GM23248 (cell line): ENCODE measurements around the gene ITGAV. TPM values are rescaled to one million over a fixed set of nuclear protein-coding genes. Genes with fewer than 3 reads are reported as not detected.
A peak's percentile ranks its signal among the peaks of the same experiment; 100 is the strongest.

ENCODE experiments used
- DNase-seq: peaks from one replicate; pipeline ENCODE4 v3.0.0-alpha.2; 2015
- H2AFZ ChIP-seq: fragments of 200-600 bp; sonication (generic); 2 replicates; pipeline ENCODE4 v1.6.1; 2016; ENCODE audit warnings: antibody characterized with exemption
- H3F3A ChIP-seq: fragments of 200-600 bp; sonication (generic); 2 replicates; pipeline ENCODE4 v1.6.1; 2016; ENCODE audit warnings: mild to moderate bottlenecking, antibody characterized with exemption, mixed run types; ENCODE audit not compliant: insufficient read depth
- H3K27ac ChIP-seq: fragments of 200-600 bp; sonication (generic); 2 replicates; pipeline ENCODE4 v1.5.1; 2016; ENCODE audit warnings: mild to moderate bottlenecking
- H3K27me3 ChIP-seq: fragments of 200-600 bp; sonication (generic); replicated peaks from 2 replicates; pipeline ENCODE4 v1.6.1; 2016; ENCODE audit warnings: mild to moderate bottlenecking; ENCODE audit not compliant: insufficient read depth
- H3K36me3 ChIP-seq: fragments of 200-600 bp; sonication (generic); 2 replicates; pipeline ENCODE4 v1.6.1; 2016; ENCODE audit warnings: low read depth, mild to moderate bottlenecking
- H3K4me1 ChIP-seq: fragments of 200-600 bp; sonication (generic); 2 replicates; pipeline ENCODE4 v1.6.1; 2016; ENCODE audit warnings: mild to moderate bottlenecking; ENCODE audit not compliant: insufficient read depth
- H3K4me2 ChIP-seq: fragments of 200-600 bp; sonication (generic); one replicate; pipeline ENCODE4 v1.6.1; 2016; ENCODE audit warnings: mild to moderate bottlenecking; ENCODE audit not compliant: unreplicated experiment
- H3K4me3 ChIP-seq: fragments of 200-600 bp; sonication (generic); 2 replicates; pipeline ENCODE4 v1.5.1; 2016; ENCODE audit warnings: mild to moderate bottlenecking
- H3K79me2 ChIP-seq: fragments of 200-600 bp; sonication (generic); 2 replicates; pipeline ENCODE4 v1.6.1; 2016; ENCODE audit warnings: mild to moderate bottlenecking; ENCODE audit not compliant: insufficient read depth
- H3K9ac ChIP-seq: fragments of 200-600 bp; sonication (generic); 2 replicates; pipeline ENCODE4 v1.6.1; 2016; ENCODE audit warnings: mild to moderate bottlenecking
- H3K9me2 ChIP-seq: fragments of 200-600 bp; sonication (generic); 2 replicates; pipeline ENCODE4 v1.6.1; 2016; ENCODE audit warnings: mixed run types, mild to moderate bottlenecking, moderate library complexity; ENCODE audit not compliant: insufficient read depth
- H3K9me3 ChIP-seq: fragments of 200-600 bp; sonication (generic); one replicate; pipeline ENCODE4 v1.6.1; 2017; ENCODE audit warnings: low read depth
- H4K20me1 ChIP-seq: fragments of 200-600 bp; sonication (generic); 2 replicates; pipeline ENCODE4 v1.6.0; 2016; ENCODE audit not compliant: insufficient read depth
- EZH2 ChIP-seq: fragments of 200-600 bp; sonication (generic); IDR thresholded peaks from 2 replicates; pipeline ENCODE4 v1.6.1; 2018; ENCODE audit warnings: antibody characterized with exemption, mild to moderate bottlenecking; ENCODE audit not compliant: insufficient read depth, poor library complexity, severe bottlenecking
- EZH2phosphoT487 ChIP-seq: fragments of 200-600 bp; sonication (generic); IDR thresholded peaks from 2 replicates; pipeline ENCODE4 v1.6.1; 2018; ENCODE audit warnings: antibody characterized with exemption, moderate library complexity, mild to moderate bottlenecking, low read depth; ENCODE audit not compliant: insufficient read depth
- WGBS, 2 experiments: methylation state at CpG; one replicate each; pipeline ENCODE4 v1.1.6; 2015 to 2017; ENCODE audit warnings: low lambda C conversion rate in 2 of 2, low coverage in 1 of 2; ENCODE audit errors: missing lambda C conversion rate in 2 of 2; 5-methylcytosine and 5-hydroxymethylcytosine counted together
- in situ Hi-C: fragments of 300-500 bp; cut with MboI; formaldehyde crosslinking; loops from 2 replicates; pipeline ENCODE4 v1.15.0; 2020
- polyA plus RNA-seq: library from polyadenylated mRNA; unstranded; fragments of >200 nt; fragmentation: Nextera tagmentation; extraction: Ambion mirVana; gene quantifications from 2 replicates; pipeline ENCODE4 v1.2.1, GENCODE V29; 2016
- total RNA-seq: library from RNA; depleted of rRNA; stranded (reverse); fragments of >200 nt; shearing (Covaris generic); gene quantifications from 2 replicates; pipeline ENCODE4 v1.2.3, GENCODE V29; 2014

ITGAV gene
- total and polyA plus RNA-seq, 2 experiments from 2014 or later, result 61.9 to 250 TPM

GRCh38 chr2:186554850-186555671 is 34.8 kb upstream of the ITGAV start:
- no peak overlapping the region for H3K9ac ChIP-seq
- no peaks in the 10 kb centered on the region for H4K20me1 ChIP-seq
- no peak overlapping the region for H3K27ac ChIP-seq
- WGBS, 2 experiments, result 87 to 89% methylated on average over 8 of the region's 8 CpGs
- H3F3A ChIP-seq, result 0 out of 2 replicates have a peak, but pooled peaks cover 5% of the 10 kb centered on the region
- no peaks in the 10 kb centered on the region for H3K27me3 ChIP-seq
- no peaks in the 10 kb centered on the region for H3K9me3 ChIP-seq
- in situ Hi-C loops, result no loop called here
- peaks cover 6% of the 10 kb centered on the region; the same call in 1 of the 2 replicates for H3K4me1 ChIP-seq
- DNase-seq, result peak; percentile 48
- no peak overlapping the region for H3K4me3 ChIP-seq
- no peak overlapping the region for H3K4me2 ChIP-seq
- TF ChIP-seq EZH2, result no peak
- no peak for TF ChIP-seq EZH2phosphoT487
- no peak overlapping the region for H2AFZ ChIP-seq
- H3K9me2 ChIP-seq, result no peaks in the 10 kb centered on the region
- H3K79me2 ChIP-seq, result no peaks in the 10 kb centered on the region
- no peaks in the 10 kb centered on the region for H3K36me3 ChIP-seq

GRCh38 chr2:186558512-186559276 is 31.2 kb upstream of the ITGAV start:
- DNase-seq, result peak; percentile 36
- peaks cover 6% of the 10 kb centered on the region; the same call in 1 of the 2 replicates for H3K4me1 ChIP-seq
- H3K9ac ChIP-seq, result no peak overlapping the region
- H3K4me3 ChIP-seq, result no peak overlapping the region
- H3K27me3 ChIP-seq, result no peaks in the 10 kb centered on the region
- 37 to 47% methylated on average over 2 of the region's 2 CpGs for WGBS, 2 experiments
- H3K36me3 ChIP-seq, result no peaks in the 10 kb centered on the region
- 0 out of 2 replicates have a peak, but pooled peaks cover 5% of the 10 kb centered on the region for H3F3A ChIP-seq
- no peaks in the 10 kb centered on the region for H3K9me2 ChIP-seq
- TF ChIP-seq EZH2, result no peak
- TF ChIP-seq EZH2phosphoT487, result no peak
- no peak overlapping the region for H3K27ac ChIP-seq
- H3K79me2 ChIP-seq, result no peaks in the 10 kb centered on the region
- H3K4me2 ChIP-seq, result no peak overlapping the region
- H3K9me3 ChIP-seq, result no peaks in the 10 kb centered on the region
- H4K20me1 ChIP-seq, result no peaks in the 10 kb centered on the region
- H2AFZ ChIP-seq, result no peak overlapping the region
- in situ Hi-C loops, result no loop called here

- Histone ChIP-seq H3K27me3 (no peaks in the 10 kb centered on the region), H3K79me2 (no peaks in the 10 kb centered on the region), H3K9ac (no peak overlapping the region), H3K27ac (no peak overlapping the region), H3K9me3 (no peaks in the 10 kb centered on the region), H2AFZ (no peak overlapping the region), H3K9me2 (no peaks in the 10 kb centered on the region), H3K36me3 (no peaks in the 10 kb centered on the region), H3K4me2 (no peak overlapping the region), H3K4me3 (no peak overlapping the region), H3K4me1 (peaks cover 4% of the 10 kb centered on the region; the same call in 1 of the 2 replicates), H4K20me1 (no peaks in the 10 kb centered on the region), H3F3A (0 out of 2 replicates have a peak, but pooled peaks cover 5% of the 10 kb centered on the region)
- no peak for TF ChIP-seq EZH2
- TF ChIP-seq EZH2phosphoT487, result no peak
- in situ Hi-C loops, result no loop called here
- DNase-seq, result no peak
Observed at GRCh38 chr2:186559370-186559769, 30.5 kb upstream of the ITGAV start.

- Histone ChIP-seq H3K9me2 (no peaks in the 10 kb centered on the region), H3K4me2 (no peak overlapping the region), H3K36me3 (no peaks in the 10 kb centered on the region), H2AFZ (no peak overlapping the region), H3K4me3 (no peak overlapping the region), H3K9ac (no peak overlapping the region), H3K79me2 (no peaks in the 10 kb centered on the region), H3K9me3 (no peaks in the 10 kb centered on the region), H3K27me3 (no peaks in the 10 kb centered on the region), H3K27ac (no peak overlapping the region), H3F3A (0 out of 2 replicates have a peak, but pooled peaks cover 2% of the 10 kb centered on the region), H3K4me1 (no peaks in the 10 kb centered on the region), H4K20me1 (no peaks in the 10 kb centered on the region)
- no peak for DNase-seq
- TF ChIP-seq EZH2 (no peak), EZH2phosphoT487 (no peak)
- in situ Hi-C loops, result no loop called here
- 84 to 87% methylated on average over 3 of the region's 3 CpGs for WGBS, 2 experiments
Observed at GRCh38 chr2:186559848-186560247, 30.0 kb upstream of the ITGAV start.
